ENCODE data around the gene EDN2. TPM values are rescaled to one million over a fixed set of nuclear protein-coding genes. Genes with fewer than 3 reads are reported as not detected.

Gene EDN2
- total RNA-seq, 3 donors from 2014 or later (not counting 1 experiment from before 2014, with no cell fraction given): 0.29 to 0.93 (median 0.64) TPM

GRCh38 chr1:41450747-41451285 is 33.7 kb downstream of the EDN2 start:
- H3K4me3 Mint-ChIP-seq: no peak overlapping the region
- ATAC-seq: no peak
- H3K36me3 Mint-ChIP-seq: no peaks in the 10 kb centered on the region
- H3K9me3 Mint-ChIP-seq: no peaks in the 10 kb centered on the region
- peaks cover 10 to 21% of the 10 kb centered on the region in 2 donors for H3K27me3 Mint-ChIP-seq (ENCODE audit: low read depth in 2 of 2)
- no peaks in the 10 kb centered on the region for H3K4me1 Mint-ChIP-seq
- WGBS (ENCODE audit: insufficient coverage): 91% methylated on average over 9 of the region's 9 CpGs
- TF ChIP-seq CTCF (IDR thresholded peaks at IDR 0.05): no peak
- H3K4me3 ChIP-seq (ENCODE audit: low read length): no peak overlapping the region
- no peak overlapping the region for H3K27ac Mint-ChIP-seq
- intact Hi-C loops (cut with micrococcal nuclease): no loop called here
- H3K36me3 ChIP-seq (ENCODE audit: control insufficient read depth, insufficient read depth, low read length): no peaks in the 10 kb centered on the region
- no peaks in the 10 kb centered on the region for H3K4me1 ChIP-seq (ENCODE audit: control insufficient read depth, insufficient read depth, low read length)
- H3K9me3 ChIP-seq (ENCODE audit: control insufficient read depth, insufficient read depth, low read length): no peaks in the 10 kb centered on the region
- H3K27ac ChIP-seq (ENCODE audit: low read length): no peak overlapping the region
- DNase-seq: no peak
- no peaks in the 10 kb centered on the region for H3K27me3 ChIP-seq (ENCODE audit: control insufficient read depth, insufficient read depth, low read length)

- WGBS (ENCODE audit: insufficient coverage): 85% methylated on average over 10 of the region's 10 CpGs
- Histone ChIP-seq H3K9me3 (ENCODE audit: control insufficient read depth, insufficient read depth, low read length) (peaks cover 5% of the 10 kb centered on the region), H3K27ac (ENCODE audit: low read length) (no peak overlapping the region), H3K36me3 (ENCODE audit: control insufficient read depth, insufficient read depth, low read length) (no peaks in the 10 kb centered on the region), H3K27me3 (ENCODE audit: control insufficient read depth, insufficient read depth, low read length) (no peaks in the 10 kb centered on the region), H3K4me3 (ENCODE audit: low read length) (no peak overlapping the region), H3K4me1 (ENCODE audit: control insufficient read depth, insufficient read depth, low read length) (no peaks in the 10 kb centered on the region)
- Mint-ChIP-seq H3K27me3 (ENCODE audit: low read depth in 2 of 2) (peaks cover 10 to 21% of the 10 kb centered on the region in 2 donors), H3K9me3 (no peaks in the 10 kb centered on the region), H3K4me1 (no peaks in the 10 kb centered on the region), H3K36me3 (no peaks in the 10 kb centered on the region), H3K4me3 (no peak overlapping the region), H3K27ac (no peak overlapping the region)
- DNase-seq (no peak), ATAC-seq (no peak)
- intact Hi-C loops (cut with micrococcal nuclease): no loop called here
- no peak for TF ChIP-seq CTCF (IDR thresholded peaks at IDR 0.05)
Measured at GRCh38 chr1:41449326-41449921, 35.1 kb downstream of the EDN2 start.

- Histone ChIP-seq H3K9me3 (ENCODE audit: control insufficient read depth, insufficient read depth, low read length) (peaks cover 11% of the 10 kb centered on the region), H3K27ac (ENCODE audit: low read length) (no peak overlapping the region), H3K27me3 (ENCODE audit: control insufficient read depth, insufficient read depth, low read length) (no peaks in the 10 kb centered on the region), H3K4me1 (ENCODE audit: control insufficient read depth, insufficient read depth, low read length) (no peaks in the 10 kb centered on the region), H3K36me3 (ENCODE audit: control insufficient read depth, insufficient read depth, low read length) (no peaks in the 10 kb centered on the region), H3K4me3 (ENCODE audit: low read length) (no peak overlapping the region)
- Mint-ChIP-seq H3K27me3 (ENCODE audit: low read depth in 2 of 2) (peaks cover 10 to 21% of the 10 kb centered on the region in 2 donors), H3K4me3 (no peak overlapping the region), H3K4me1 (no peaks in the 10 kb centered on the region), H3K9me3 (no peaks in the 10 kb centered on the region), H3K36me3 (no peaks in the 10 kb centered on the region), H3K27ac (no peak overlapping the region)
- intact Hi-C loops (cut with micrococcal nuclease): no loop called here
- DNase-seq (no peak), ATAC-seq (no peak)
- WGBS (ENCODE audit: insufficient coverage): 78% methylated on average over 4 of the region's 4 CpGs
- TF ChIP-seq CTCF (IDR thresholded peaks at IDR 0.05): no peak
Measured at GRCh38 chr1:41448821-41449220, 35.7 kb downstream of the EDN2 start.
